ENCODE measurements around the gene HEXA. TPM values are rescaled to one million over a fixed set of nuclear protein-coding genes. Genes with fewer than 3 reads are reported as not detected.

The HEXA gene
- total and polyA plus RNA-seq, 10 donors, result 99.1 to 172 (median 117) TPM

GRCh38 chr15:72404841-72405240 lies 29.0 kb upstream of the HEXA start:
- no peaks in the 10 kb centered on the region for H3K4me1 ChIP-seq
- no peak overlapping the region for H3K27ac ChIP-seq
- TF ChIP-seq POLR2AphosphoS5 (IDR thresholded peaks at IDR 0.05) (no peak), POLR2A (IDR thresholded peaks at IDR 0.05) (no peak), CTCF (IDR thresholded peaks at IDR 0.05 in 8 of 11, conservative IDR thresholded peaks at IDR 0.05 in 3 of 11) (no peak)
- DNase-seq, result no peak
- no peaks in the 10 kb centered on the region for H3K36me3 ChIP-seq
- peaks cover 0 to 40% (median 0%) of the 10 kb centered on the region in 7 donors for H3K27me3 ChIP-seq (replicated peaks in 1 of 7)
- H3K4me3 ChIP-seq, result no peak overlapping the region
- no peaks in the 10 kb centered on the region for H3K9me3 ChIP-seq
- intact Hi-C loops (cut with DNase I; ENCODE audit: low total_unique reads), result no loop called here

- Histone ChIP-seq H3K9me3 (no peaks in the 10 kb centered on the region), H3K27ac (no peak overlapping the region), H3K36me3 (no peaks in the 10 kb centered on the region), H3K27me3 (replicated peaks in 1 of 7) (peaks cover 0 to 36% (median 0%) of the 10 kb centered on the region in 7 donors), H3K4me3 (no peak overlapping the region), H3K4me1 (no peaks in the 10 kb centered on the region)
- 18 to 31% (median 25%) methylated on average over 3 of the region's 3 CpGs for WGBS, 5 donors
- intact Hi-C loops (cut with DNase I; ENCODE audit: low total_unique reads), result no loop called here
- no peak for TF ChIP-seq POLR2A (IDR thresholded peaks at IDR 0.05)
- no peak for TF ChIP-seq POLR2AphosphoS5 (IDR thresholded peaks at IDR 0.05)
- DNase-seq, result no peak
Measured at GRCh38 chr15:72404356-72404755, 28.5 kb upstream of the HEXA start.

GRCh38 chr15:72402726-72403125 lies 26.9 kb upstream of the HEXA start:
- intact Hi-C loops (cut with DNase I; ENCODE audit: low total_unique reads), result no loop called here
- Histone ChIP-seq H3K4me1 (no peaks in the 10 kb centered on the region), H3K4me3 (no peak overlapping the region), H3K27ac (no peak overlapping the region), H3K36me3 (no peaks in the 10 kb centered on the region), H3K9me3 (no peaks in the 10 kb centered on the region), H3K27me3 (replicated peaks in 1 of 7) (peaks cover 0 to 36% (median 0%) of the 10 kb centered on the region in 7 donors)
- DNase-seq, result no peak
- WGBS, 5 donors, result 85 to 94% (median 87%) methylated on average over 5 of the region's 5 CpGs
- TF ChIP-seq POLR2A (IDR thresholded peaks at IDR 0.05) (no peak), CTCF (IDR thresholded peaks at IDR 0.05 in 8 of 11, conservative IDR thresholded peaks at IDR 0.05 in 3 of 11) (no peak), POLR2AphosphoS5 (IDR thresholded peaks at IDR 0.05) (no peak)

- no peak for TF ChIP-seq POLR2AphosphoS5 (IDR thresholded peaks at IDR 0.05)
- no peak for TF ChIP-seq POLR2A (IDR thresholded peaks at IDR 0.05)
- TF ChIP-seq CTCF (IDR thresholded peaks at IDR 0.05 in 8 of 11, conservative IDR thresholded peaks at IDR 0.05 in 3 of 11), result no peak
- Histone ChIP-seq H3K27ac (no peak overlapping the region), H3K36me3 (no peaks in the 10 kb centered on the region), H3K27me3 (replicated peaks in 1 of 7) (peaks cover 0 to 13% (median 0%) of the 10 kb centered on the region in 7 donors), H3K4me1 (no peaks in the 10 kb centered on the region), H3K4me3 (no peak overlapping the region), H3K9me3 (no peaks in the 10 kb centered on the region)
- intact Hi-C loops (cut with DNase I; ENCODE audit: low total_unique reads), result no loop called here
- 90 to 97% (median 95%) methylated on average over 7 of the region's 7 CpGs for WGBS, 5 donors
- DNase-seq, result no peak
Measured at GRCh38 chr15:72398648-72399047, 22.8 kb upstream of the HEXA start.
